ENCODE results near the gene RTN1. TPM values are rescaled to one million over a fixed set of nuclear protein-coding genes. Genes with fewer than 3 reads are reported as not detected.

The RTN1 gene
- polyA plus RNA-seq, 1 of the 3 experiments (the other 2 are of a cell fraction), result 1.6 TPM

- no peak for TF ChIP-seq IRF3 (IDR thresholded peaks at IDR 0.05; ENCODE audit: low read depth, low read length)
- no peak for TF ChIP-seq JUND (IDR thresholded peaks at IDR 0.05)
- no peak for TF ChIP-seq PBX3 (IDR thresholded peaks at IDR 0.05)
- no peak for TF ChIP-seq NRF1 (IDR thresholded peaks at IDR 0.05; ENCODE audit: low read depth, low read length)
- TF ChIP-seq RXRA (IDR thresholded peaks at IDR 0.05; ENCODE audit: borderline replicate concordance, low read depth), result no peak
These were observed 39.4 kb downstream of the RTN1 start (continued) for GRCh38 chr14:59831121-59831730.

GRCh38 chr14:59830338-59830734 is 40.2 kb downstream of the RTN1 start:
- H3K4me2 ChIP-seq, result no peak overlapping the region
- H3K36me3 ChIP-seq (replicated peaks in 1 of 2; ENCODE audit: control insufficient read depth in 1 of 2, insufficient read depth in 2 of 2, low read length in 1 of 2), result no peaks in the 10 kb centered on the region
- no peaks in the 10 kb centered on the region for H3F3A ChIP-seq (replicated peaks; ENCODE audit: insufficient read depth)
- H2AFZ ChIP-seq (ENCODE audit: low read depth), result no peak overlapping the region
- ChIA-PET CTCF (no interaction called here), POLR2A (no interaction called here)
- no peaks in the 10 kb centered on the region for H3K9me2 ChIP-seq
- peaks cover 0 to 4% of the 10 kb centered on the region in 2 experiments; a peak in 1 of 4 replicates for H3K4me1 ChIP-seq (ENCODE audit: control insufficient read depth in 1 of 2, insufficient read depth in 2 of 2, low read depth in 1 of 2, low read length in 1 of 2)
- no peak for TF ChIP-seq USF1 (IDR thresholded peaks at IDR 0.05; ENCODE audit: borderline replicate concordance, low read depth)
- H3K79me2 ChIP-seq (ENCODE audit: insufficient read depth), result no peaks in the 10 kb centered on the region
- H4K20me1 ChIP-seq (ENCODE audit: insufficient read depth), result no peaks in the 10 kb centered on the region
- H3K4me3 ChIP-seq (ENCODE audit: low read depth in 2 of 2, low read length in 1 of 2), result no peak overlapping the region
- no peak overlapping the region for H3K27ac ChIP-seq (ENCODE audit: low read depth in 2 of 2, low read length in 1 of 2)
- 48% methylated on average over 3 of the region's 3 CpGs for WGBS (ENCODE audit: low lambda C conversion rate)
- H3K9me3 ChIP-seq, result no peaks in the 10 kb centered on the region
- no peak for DNase-seq
- no peaks in the 10 kb centered on the region for H3K27me3 ChIP-seq (ENCODE audit: insufficient read depth)
- H3K9ac ChIP-seq, result no peak overlapping the region

- H3K4me1 ChIP-seq (ENCODE audit: control insufficient read depth in 1 of 2, insufficient read depth in 2 of 2, low read depth in 1 of 2, low read length in 1 of 2), result peaks cover 0 to 4% of the 10 kb centered on the region in 2 experiments; a peak in 1 of 4 replicates
- H2AFZ ChIP-seq (ENCODE audit: low read depth), result no peak overlapping the region; the same call in 1 of the 2 replicates
- DNase-seq, result no peak
- no peaks in the 10 kb centered on the region for H3K79me2 ChIP-seq (ENCODE audit: insufficient read depth)
- H4K20me1 ChIP-seq (ENCODE audit: insufficient read depth), result no peaks in the 10 kb centered on the region
- H3F3A ChIP-seq (replicated peaks; ENCODE audit: insufficient read depth), result no peaks in the 10 kb centered on the region
- no peak overlapping the region for H3K9ac ChIP-seq
- H3K9me3 ChIP-seq, result no peaks in the 10 kb centered on the region
- ChIA-PET CTCF (no interaction called here), POLR2A (no interaction called here)
- H3K36me3 ChIP-seq (replicated peaks in 1 of 2; ENCODE audit: control insufficient read depth in 1 of 2, insufficient read depth in 2 of 2, low read length in 1 of 2), result no peaks in the 10 kb centered on the region
- no peak overlapping the region for H3K4me2 ChIP-seq
- no peaks in the 10 kb centered on the region for H3K27me3 ChIP-seq (ENCODE audit: insufficient read depth)
- 30% methylated on average over 4 of the region's 4 CpGs for WGBS (ENCODE audit: low lambda C conversion rate)
- no peaks in the 10 kb centered on the region for H3K9me2 ChIP-seq
- H3K4me3 ChIP-seq (ENCODE audit: low read depth in 2 of 2, low read length in 1 of 2), result no peak overlapping the region
- no peak overlapping the region for H3K27ac ChIP-seq (ENCODE audit: low read depth in 2 of 2, low read length in 1 of 2)
- TF ChIP-seq USF2 (IDR thresholded peaks at IDR 0.05; ENCODE audit: borderline replicate concordance, low read depth, low read length) (no peak), TCF12 (IDR thresholded peaks at IDR 0.05) (no peak), RCOR1 (IDR thresholded peaks at IDR 0.05; ENCODE audit: low read length) (no peak), IRF3 (IDR thresholded peaks at IDR 0.05; ENCODE audit: low read depth, low read length) (no peak), ELF1 (IDR thresholded peaks at IDR 0.05) (no peak), NFIC (IDR thresholded peaks at IDR 0.05; ENCODE audit: borderline replicate concordance) (no peak), SIN3A (IDR thresholded peaks at IDR 0.05; ENCODE audit: borderline replicate concordance, low read depth, low read length) (no peak), GATA2 (CRISPR knock-in tag; IDR thresholded peaks at IDR 0.05) (no peak), REST (IDR thresholded peaks at IDR 0.05; ENCODE audit: low read depth, low read length) (no peak)
These were observed 40.9 kb downstream of the RTN1 start for GRCh38 chr14:59829469-59830337.
